GM12873 (cell line): ENCODE results near the gene MYH10.

ENCODE experiments used
- CTCF ChIP-seq: IDR thresholded peaks from 2 replicates; pipeline ENCODE4 v1.5.1; 2012; ENCODE audit warnings: low read depth, mild to moderate bottlenecking, moderate library complexity, low read length, control low read depth; ENCODE audit not compliant: insufficient read depth; ENCODE audit errors: missing control alignments

The MYH10 gene

DNA sequence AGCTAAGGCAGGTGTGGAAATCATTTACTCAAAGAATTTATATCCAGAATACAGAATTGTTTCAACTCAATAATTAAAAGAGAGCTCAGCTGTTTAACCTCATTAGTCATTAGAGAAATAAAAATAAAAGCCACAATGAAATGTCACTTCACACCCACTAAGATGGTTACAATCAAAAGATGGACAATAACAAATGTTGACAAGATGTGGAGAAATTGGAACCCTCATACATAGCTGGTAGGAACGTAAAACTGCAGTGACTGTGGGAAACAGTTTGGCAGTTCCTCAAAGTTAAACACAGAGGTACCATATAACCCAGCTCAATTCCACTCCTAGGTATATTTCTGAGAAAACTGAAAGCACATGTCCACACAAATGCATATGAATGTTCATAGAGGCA lies 145.0 kb downstream of the MYH10 start:
- TF ChIP-seq CTCF: no peak

- no peak for TF ChIP-seq CTCF
Measured at GRCh38 chr17:8484465-8484864, 146.1 kb downstream of the MYH10 start.

DNA sequence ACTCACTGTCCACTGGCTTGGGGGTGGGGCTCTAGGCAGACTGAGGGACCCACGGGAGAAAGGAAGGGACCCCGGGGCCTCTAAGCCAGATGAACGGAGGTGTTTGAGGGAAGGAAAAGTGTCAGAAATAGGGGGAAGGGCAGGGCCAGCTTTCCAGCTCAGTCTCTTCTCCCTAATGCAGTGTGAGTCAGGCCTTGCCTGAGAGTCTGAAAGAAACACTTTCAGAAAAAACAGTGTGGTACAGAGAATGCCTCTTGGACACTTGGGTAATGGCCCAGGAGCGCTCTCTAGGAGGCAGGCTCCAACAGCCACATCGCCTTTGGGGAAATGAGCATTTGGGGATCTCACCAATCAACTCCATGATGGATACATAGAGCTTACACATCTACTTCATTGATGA lies 148.0 kb downstream of the MYH10 start:
- TF ChIP-seq CTCF: no peak

GRCh38 chr17:8481703-8482102 lies 148.8 kb downstream of the MYH10 start:
- no peak for TF ChIP-seq CTCF

GRCh38 chr17:8481089-8481488 lies 149.4 kb downstream of the MYH10 start:
- no peak for TF ChIP-seq CTCF

- TF ChIP-seq CTCF: no peak
Measured at GRCh38 chr17:8480011-8480976, 150.2 kb downstream of the MYH10 start.

GRCh38 chr17:8479431-8479947 lies 151.0 kb downstream of the MYH10 start:
- TF ChIP-seq CTCF: no peak
